ENCODE data around the gene PTGIS. TPM values are rescaled to one million over a fixed set of nuclear protein-coding genes. Genes with fewer than 3 reads are reported as not detected.

The PTGIS gene
- polyA plus RNA-seq, 1 donor (not counting 4 experiments of a cell fraction or from before 2014, with no cell fraction given), result not detected

DNA sequence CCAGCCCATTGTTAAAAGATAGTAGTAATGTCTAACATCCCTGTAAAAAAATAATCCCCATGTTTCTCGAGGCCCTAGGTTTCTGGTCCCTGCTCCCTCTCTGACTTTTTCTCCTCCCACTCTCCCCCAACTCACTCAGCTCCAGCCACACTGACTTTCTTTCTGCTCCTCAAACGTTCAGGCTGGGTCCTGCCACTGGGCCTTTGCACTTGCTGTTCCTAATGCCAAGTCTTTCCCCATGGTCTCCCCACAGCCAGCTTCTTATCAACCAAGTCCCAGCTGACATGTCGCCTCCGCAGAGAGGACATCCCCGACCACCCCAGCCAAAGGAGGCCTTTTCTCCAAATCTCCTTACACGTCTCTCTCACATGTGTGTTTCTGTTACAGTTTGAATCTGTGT lies 21.8 kb upstream of the PTGIS start:
- Histone ChIP-seq H3K4me1 (ENCODE audit: control insufficient read depth, extremely low read depth, insufficient read depth, low read length) (peaks cover 10% of the 10 kb centered on the region), H3K9me1 (ENCODE audit: control insufficient read depth, extremely low read depth, insufficient read depth, low read length) (no peaks in the 10 kb centered on the region), H3K4me3 (ENCODE audit: control insufficient read depth in 2 of 3, extremely low read depth in 1 of 3, insufficient read depth in 2 of 3, low read depth in 1 of 3, low read length in 3 of 3) (no peak overlapping the region), H3K27me3 (ENCODE audit: control insufficient read depth, extremely low read depth, insufficient read depth, low read length) (peaks cover 20% of the 10 kb centered on the region), H3K9me3 (ENCODE audit: control insufficient read depth, low read depth, low read length) (no peaks in the 10 kb centered on the region), H3K27ac (ENCODE audit: control insufficient read depth, insufficient read depth, low read length) (no peak overlapping the region), H4K20me1 (ENCODE audit: control insufficient read depth, extremely low read depth, insufficient read depth, low read length) (no peaks in the 10 kb centered on the region), H3K9ac (ENCODE audit: control insufficient read depth, extremely low read depth, insufficient read depth, low read length) (no peak overlapping the region), H2AFZ (ENCODE audit: control insufficient read depth, low read length) (no peak overlapping the region), H3K36me3 (ENCODE audit: control insufficient read depth in 2 of 2, extremely low read depth in 1 of 2, insufficient read depth in 2 of 2, low read length in 2 of 2) (no peaks in the 10 kb centered on the region), H3K79me2 (ENCODE audit: control insufficient read depth, insufficient read depth, low read length) (no peaks in the 10 kb centered on the region), H3K4me2 (ENCODE audit: control insufficient read depth, extremely low read depth, insufficient read depth, low read depth, low read length) (no peak overlapping the region)
- no peak for TF ChIP-seq EZH2 (IDR thresholded peaks at IDR 0.05; ENCODE audit: low read length)
- TF ChIP-seq, protein P1, sequence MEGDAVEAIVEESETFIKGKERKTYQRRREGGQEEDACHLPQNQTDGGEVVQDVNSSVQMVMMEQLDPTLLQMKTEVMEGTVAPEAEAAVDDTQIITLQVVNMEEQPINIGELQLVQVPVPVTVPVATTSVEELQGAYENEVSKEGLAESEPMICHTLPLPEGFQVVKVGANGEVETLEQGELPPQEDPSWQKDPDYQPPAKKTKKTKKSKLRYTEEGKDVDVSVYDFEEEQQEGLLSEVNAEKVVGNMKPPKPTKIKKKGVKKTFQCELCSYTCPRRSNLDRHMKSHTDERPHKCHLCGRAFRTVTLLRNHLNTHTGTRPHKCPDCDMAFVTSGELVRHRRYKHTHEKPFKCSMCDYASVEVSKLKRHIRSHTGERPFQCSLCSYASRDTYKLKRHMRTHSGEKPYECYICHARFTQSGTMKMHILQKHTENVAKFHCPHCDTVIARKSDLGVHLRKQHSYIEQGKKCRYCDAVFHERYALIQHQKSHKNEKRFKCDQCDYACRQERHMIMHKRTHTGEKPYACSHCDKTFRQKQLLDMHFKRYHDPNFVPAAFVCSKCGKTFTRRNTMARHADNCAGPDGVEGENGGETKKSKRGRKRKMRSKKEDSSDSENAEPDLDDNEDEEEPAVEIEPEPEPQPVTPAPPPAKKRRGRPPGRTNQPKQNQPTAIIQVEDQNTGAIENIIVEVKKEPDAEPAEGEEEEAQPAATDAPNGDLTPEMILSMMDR (optimal IDR thresholded peaks at IDR 0.05 in 1 of 3, IDR thresholded peaks at IDR 0.05 in 1 of 3, conservative IDR thresholded peaks at IDR 0.05 in 1 of 3; ENCODE audit: extremely low read depth in 1 of 3, insufficient read depth in 2 of 3, low read length in 3 of 3), result no peak
- FAIRE-seq (no peak), DNase-seq (ENCODE audit: low read depth, low spot score) (no peak)
- dilution Hi-C loops (cut with MboI; ENCODE audit: extremely low pct_ligation_motif_present, low sequenced_read_pairs), result no loop called here

DNA sequence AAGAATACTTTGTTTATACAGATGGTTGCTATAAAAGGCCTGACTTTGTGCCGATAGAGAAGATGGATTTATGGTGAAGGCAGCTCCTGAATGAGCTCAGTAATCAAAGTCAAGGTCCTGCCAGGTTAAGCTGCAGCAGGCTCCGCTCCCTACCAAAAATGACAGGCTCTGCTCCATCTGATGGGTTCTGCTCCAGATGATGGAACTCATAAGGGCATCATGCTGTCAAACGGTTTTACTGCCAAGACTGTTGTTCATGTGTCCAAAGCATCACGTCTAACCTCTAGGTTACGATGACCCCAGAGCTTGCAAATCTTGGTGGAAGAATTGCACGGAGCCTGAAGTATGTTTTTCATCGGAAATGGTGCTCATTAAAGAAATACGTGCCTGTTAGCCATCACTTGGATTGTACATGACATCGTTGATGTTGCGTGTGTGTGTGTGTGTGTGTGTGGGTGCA lies 19.2 kb upstream of the PTGIS start:
- Histone ChIP-seq H3K36me3 (ENCODE audit: control insufficient read depth in 2 of 2, extremely low read depth in 1 of 2, insufficient read depth in 2 of 2, low read length in 2 of 2) (no peaks in the 10 kb centered on the region), H3K27ac (ENCODE audit: control insufficient read depth, insufficient read depth, low read length) (no peak overlapping the region)
- dilution Hi-C loops (cut with MboI; ENCODE audit: extremely low pct_ligation_motif_present, low sequenced_read_pairs), result no loop called here

More for the DNA sequence above, 19.2 kb upstream of the PTGIS start:
- H3K9me3 ChIP-seq (ENCODE audit: control insufficient read depth, low read depth, low read length), result no peaks in the 10 kb centered on the region
- H2AFZ ChIP-seq (ENCODE audit: control insufficient read depth, low read length), result no peak overlapping the region
- no peak overlapping the region for H3K4me2 ChIP-seq (ENCODE audit: control insufficient read depth, extremely low read depth, insufficient read depth, low read depth, low read length)
- H3K9ac ChIP-seq (ENCODE audit: control insufficient read depth, extremely low read depth, insufficient read depth, low read length), result no peak overlapping the region
- no peak for FAIRE-seq
- no peaks in the 10 kb centered on the region for H3K79me2 ChIP-seq (ENCODE audit: control insufficient read depth, insufficient read depth, low read length)
- no peak overlapping the region for H3K4me3 ChIP-seq (ENCODE audit: control insufficient read depth in 2 of 3, extremely low read depth in 1 of 3, insufficient read depth in 2 of 3, low read depth in 1 of 3, low read length in 3 of 3)
- H4K20me1 ChIP-seq (ENCODE audit: control insufficient read depth, extremely low read depth, insufficient read depth, low read length), result peaks cover 2% of the 10 kb centered on the region
- peaks cover 29% of the 10 kb centered on the region for H3K27me3 ChIP-seq (ENCODE audit: control insufficient read depth, extremely low read depth, insufficient read depth, low read length)
- H3K4me1 ChIP-seq (ENCODE audit: control insufficient read depth, extremely low read depth, insufficient read depth, low read length), result no peaks in the 10 kb centered on the region
- H3K9me1 ChIP-seq (ENCODE audit: control insufficient read depth, extremely low read depth, insufficient read depth, low read length), result no peaks in the 10 kb centered on the region
- TF ChIP-seq, protein P1 (optimal IDR thresholded peaks at IDR 0.05 in 1 of 3, IDR thresholded peaks at IDR 0.05 in 1 of 3, conservative IDR thresholded peaks at IDR 0.05 in 1 of 3; ENCODE audit: extremely low read depth in 1 of 3, insufficient read depth in 2 of 3, low read length in 3 of 3), result no peak
- no peak for TF ChIP-seq EZH2 (IDR thresholded peaks at IDR 0.05; ENCODE audit: low read length)
- no peak for DNase-seq (ENCODE audit: low read depth, low spot score)

Measured in keratinocyte (primary cell).